Natural killer cell treated with Interleukin-12 subunit alpha and Interleukin-12 subunit beta and Interleukin-15 and Interleukin-18, amount 100 ng/mL, for 72 hours (primary cell): Measurements from ENCODE around the gene YIF1A. TPM values are rescaled to one million over a fixed set of nuclear protein-coding genes. Genes with fewer than 3 reads are reported as not detected.
A peak's percentile ranks its signal among the peaks of the same experiment; 100 is the strongest.

ENCODE experiments used
- ATAC-seq, 2 donors: fragments of 150-1000 bp; cut with Tn5 transposase in 1 of 2; sonication (Bioruptor Pico), chemical (Tn5 transposase) in 1 of 2; 2 replicates each; pipeline ENCODE4 v1.10.0; 2021
- DNase-seq: peaks from one replicate; pipeline ENCODE4 v3.0.0; 2022; ENCODE audit warnings: low spot score
- H3K27ac Mint-ChIP-seq, 2 donors: 1 replicate in 1 of 2; 2 replicates in 1 of 2; pipeline ENCODE4 v1.8.0; 2022; ENCODE audit warnings: mixed read lengths in 2 of 2, mild to moderate bottlenecking in 1 of 2, moderate library complexity in 1 of 2
- H3K27me3 Mint-ChIP-seq, 2 donors: 1 replicate in 1 of 2; 2 replicates in 1 of 2; pipeline ENCODE4 v1.8.0; 2022; ENCODE audit warnings: mixed read lengths in 2 of 2
- H3K36me3 Mint-ChIP-seq: one replicate; pipeline ENCODE4 v1.8.0; 2022; ENCODE audit warnings: mixed read lengths
- H3K4me1 Mint-ChIP-seq, 2 donors: 1 replicate in 1 of 2; 2 replicates in 1 of 2; pipeline ENCODE4 v1.8.0; 2022; ENCODE audit warnings: low read depth in 2 of 2, mixed read lengths in 2 of 2, mild to moderate bottlenecking in 1 of 2
- H3K4me3 Mint-ChIP-seq: one replicate; pipeline ENCODE4 v1.8.0; 2022; ENCODE audit warnings: mixed read lengths
- H3K9me3 Mint-ChIP-seq: 2 replicates; pipeline ENCODE4 v1.8.0; 2022; ENCODE audit warnings: mixed read lengths
- total RNA-seq, 2 donors: library from RNA; stranded (reverse); gene quantifications; one replicate each; pipeline ENCODE4 v1.2.3, GENCODE V29; 2022

YIF1A gene
- total RNA-seq, 2 donors from 2014 or later: 62.7 to 76.1 TPM

DNA sequence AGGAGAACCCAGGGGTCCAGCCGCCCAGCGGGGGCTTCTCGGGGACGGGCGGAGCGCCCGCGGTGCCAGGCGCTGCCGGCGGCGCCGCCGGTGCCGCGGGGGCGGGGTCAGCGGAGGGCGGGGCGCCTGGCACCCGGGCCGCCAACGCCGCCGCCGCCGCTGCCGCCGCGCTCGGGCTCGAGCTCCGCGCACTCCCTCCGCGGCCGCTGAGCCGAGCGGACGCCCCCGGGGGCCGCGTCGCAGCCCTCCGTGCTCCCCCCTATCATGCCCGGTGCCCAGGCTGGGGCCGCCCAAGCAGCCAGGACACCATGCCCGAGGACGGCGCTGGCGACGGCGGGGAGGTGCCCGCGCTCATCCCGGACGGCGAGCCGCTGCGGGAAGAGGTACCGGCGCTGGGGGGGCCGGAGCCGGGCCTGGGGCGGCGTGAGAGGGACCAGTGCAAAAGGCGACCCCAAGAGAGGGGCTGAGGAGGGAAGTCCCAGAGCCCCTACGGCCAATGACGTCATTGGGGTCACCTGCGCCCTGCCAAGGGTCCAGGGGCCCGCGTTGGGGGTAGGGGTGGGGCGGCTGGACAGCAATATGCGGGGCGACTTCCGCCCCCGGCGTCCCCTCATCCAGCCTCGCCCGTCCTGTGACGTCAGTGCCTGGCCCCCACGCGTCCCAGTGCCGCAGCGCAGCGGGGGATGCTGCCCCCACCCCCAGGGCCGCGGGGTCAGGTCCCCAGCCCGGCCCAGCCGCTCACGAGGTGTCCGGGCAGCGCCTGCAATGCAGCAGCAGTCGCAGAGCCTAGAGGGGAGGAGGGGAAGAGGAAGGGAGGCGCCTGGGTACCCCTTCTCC lies 3.0 kb upstream of the YIF1A start, which contains the start of gene TMEM151A:
TMEM151A (plus strand) TSS at position 189 of the 837 bp plus-strand sequence; CDS start at position 309, 120 bp downstream.
- ATAC-seq (no peak), DNase-seq (no peak)
- Mint-ChIP-seq H3K27me3 (peaks cover 22 to 25% of the 10 kb centered on the region in 2 donors), H3K4me1 (peaks cover 25 to 29% of the 10 kb centered on the region in 2 donors), H3K4me3 (peak within 1 kb of the TSS; percentile 90), H3K27ac (peak within 1 kb of the TSS in 1 of 2 donors; percentile 85), H3K36me3 (no peaks in the 10 kb centered on the region), H3K9me3 (no peaks in the 10 kb centered on the region)

- Mint-ChIP-seq H3K9me3 (no peaks in the 10 kb centered on the region), H3K36me3 (no peaks in the 10 kb centered on the region), H3K27ac (peak overlapping the region in 1 of 2 donors; percentile 85), H3K4me3 (peak overlapping the region; percentile 90), H3K27me3 (peaks cover 22 to 23% of the 10 kb centered on the region in 2 donors), H3K4me1 (peaks cover 29% of the 10 kb centered on the region in 2 donors)
- ATAC-seq: no peak
- DNase-seq: no peak
Observed at GRCh38 chr11:66291303-66291705, 2.4 kb upstream of the YIF1A start.

DNA sequence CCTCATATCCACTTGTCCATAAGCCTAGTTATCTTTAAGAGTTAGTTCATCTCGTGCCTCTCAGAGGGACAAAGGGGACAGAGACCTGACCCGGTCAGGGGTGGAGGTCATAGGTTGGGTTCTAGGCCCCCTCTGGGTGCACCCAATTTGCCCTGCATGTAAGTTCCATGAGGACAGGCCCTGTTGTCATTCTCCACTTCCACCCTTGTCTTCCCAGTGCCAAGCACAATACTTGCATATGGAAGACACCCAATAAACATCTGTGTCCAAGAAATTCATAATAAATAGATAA lies 1.3 kb upstream of the YIF1A start:
- H3K4me1 Mint-ChIP-seq: peaks cover 29% of the 10 kb centered on the region in 2 donors
- no peaks in the 10 kb centered on the region for H3K9me3 Mint-ChIP-seq
- no peak for DNase-seq
- H3K4me3 Mint-ChIP-seq: peak overlapping the region; percentile 90
- no peaks in the 10 kb centered on the region for H3K36me3 Mint-ChIP-seq
- H3K27me3 Mint-ChIP-seq: peaks cover 21 to 22% of the 10 kb centered on the region in 2 donors
- peak overlapping the region in 1 of 2 donors; percentile 85 for H3K27ac Mint-ChIP-seq
- no peak for ATAC-seq

- H3K36me3 Mint-ChIP-seq: no peaks in the 10 kb centered on the region
- peak overlapping the region; percentile 68 to 85 for H3K27ac Mint-ChIP-seq
- peak overlapping the region; percentile 90 for H3K4me3 Mint-ChIP-seq
- H3K9me3 Mint-ChIP-seq: no peaks in the 10 kb centered on the region
- peaks cover 21 to 22% of the 10 kb centered on the region in 2 donors for H3K27me3 Mint-ChIP-seq
- peak; percentile 74 to 79 for ATAC-seq
- H3K4me1 Mint-ChIP-seq: peaks cover 29% of the 10 kb centered on the region in 2 donors
- DNase-seq: peak; percentile 87
Observed at GRCh38 chr11:66289548-66290329, 796 bp upstream of the YIF1A start.

GRCh38 chr11:66287889-66288670 lies 863 bp downstream of the YIF1A start:
- Mint-ChIP-seq H3K4me3 (peak overlapping the region; percentile 90), H3K27me3 (peaks cover 13 to 15% of the 10 kb centered on the region in 2 donors), H3K36me3 (no peaks in the 10 kb centered on the region), H3K27ac (peak overlapping the region; percentile 68 to 85), H3K9me3 (no peaks in the 10 kb centered on the region), H3K4me1 (peaks cover 29 to 31% of the 10 kb centered on the region in 2 donors)
- DNase-seq (no peak), ATAC-seq (no peak)

DNA sequence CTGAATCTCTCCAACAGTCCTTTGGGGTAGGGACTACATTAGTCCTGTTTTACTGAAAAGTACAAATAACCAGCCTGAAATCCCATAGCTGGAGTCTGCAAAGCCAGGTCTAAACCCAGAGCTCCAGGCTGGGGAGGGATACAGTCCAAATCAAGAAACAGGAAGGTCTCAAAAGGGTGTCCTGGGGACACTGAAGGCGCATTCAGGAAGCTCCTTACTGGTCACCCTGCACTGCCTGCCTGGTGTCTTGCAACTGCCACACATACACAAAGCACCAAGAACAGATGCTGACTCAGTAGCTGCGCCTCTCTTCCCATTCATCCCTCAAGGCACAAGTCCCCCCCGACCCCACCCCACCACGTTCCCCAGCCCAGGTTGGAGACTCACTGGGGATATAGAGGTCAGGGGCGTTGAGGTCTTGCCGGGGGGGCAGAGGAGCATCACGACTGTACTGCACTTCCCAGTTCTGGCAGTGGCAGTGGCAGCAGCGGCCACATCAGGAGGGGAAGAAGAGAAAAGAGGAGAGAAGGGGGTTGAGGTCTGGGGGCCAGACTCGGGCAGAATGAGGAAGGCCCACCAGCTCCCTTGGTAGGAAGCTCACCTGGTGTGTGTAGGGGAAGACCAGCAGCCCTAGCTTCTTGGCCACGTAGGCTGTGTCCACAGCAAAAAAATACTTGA lies 1.6 kb downstream of the YIF1A start:
- ATAC-seq (no peak), DNase-seq (no peak)
- peaks cover 27 to 29% of the 10 kb centered on the region in 2 donors for H3K4me1 Mint-ChIP-seq
- H3K36me3 Mint-ChIP-seq: no peaks in the 10 kb centered on the region
- H3K4me3 Mint-ChIP-seq: peak overlapping the region; percentile 66
- H3K27ac Mint-ChIP-seq: no peak overlapping the region
- H3K9me3 Mint-ChIP-seq: no peaks in the 10 kb centered on the region
- peaks cover 6 to 8% of the 10 kb centered on the region in 2 donors for H3K27me3 Mint-ChIP-seq

DNA sequence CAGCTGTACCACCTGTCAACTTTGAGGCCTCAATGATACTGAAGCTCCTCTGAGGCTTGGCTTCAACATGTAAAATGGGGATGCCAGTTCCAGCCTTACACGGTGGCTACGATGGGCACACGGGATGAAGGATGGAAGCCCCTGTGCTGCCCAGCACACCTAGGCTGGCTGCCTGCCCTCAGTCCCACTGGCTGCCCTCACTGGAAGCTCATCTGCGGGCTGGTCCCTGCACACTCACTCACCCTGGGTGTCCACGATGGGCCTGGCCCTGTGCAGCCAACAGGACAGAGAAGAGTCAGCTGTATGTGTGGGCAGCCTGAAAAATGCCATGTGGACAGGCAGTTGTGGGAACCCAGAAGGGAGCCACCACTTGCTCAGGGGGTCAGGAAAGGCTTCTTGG lies 2.2 kb downstream of the YIF1A start:
- H3K27me3 Mint-ChIP-seq: peaks cover 6 to 8% of the 10 kb centered on the region in 2 donors
- H3K4me1 Mint-ChIP-seq: peaks cover 28 to 33% of the 10 kb centered on the region in 2 donors
- no peak for ATAC-seq
- H3K36me3 Mint-ChIP-seq: no peaks in the 10 kb centered on the region
- H3K27ac Mint-ChIP-seq: no peak overlapping the region
- H3K9me3 Mint-ChIP-seq: no peaks in the 10 kb centered on the region
- peak overlapping the region; percentile 66 for H3K4me3 Mint-ChIP-seq
- DNase-seq: no peak

DNA sequence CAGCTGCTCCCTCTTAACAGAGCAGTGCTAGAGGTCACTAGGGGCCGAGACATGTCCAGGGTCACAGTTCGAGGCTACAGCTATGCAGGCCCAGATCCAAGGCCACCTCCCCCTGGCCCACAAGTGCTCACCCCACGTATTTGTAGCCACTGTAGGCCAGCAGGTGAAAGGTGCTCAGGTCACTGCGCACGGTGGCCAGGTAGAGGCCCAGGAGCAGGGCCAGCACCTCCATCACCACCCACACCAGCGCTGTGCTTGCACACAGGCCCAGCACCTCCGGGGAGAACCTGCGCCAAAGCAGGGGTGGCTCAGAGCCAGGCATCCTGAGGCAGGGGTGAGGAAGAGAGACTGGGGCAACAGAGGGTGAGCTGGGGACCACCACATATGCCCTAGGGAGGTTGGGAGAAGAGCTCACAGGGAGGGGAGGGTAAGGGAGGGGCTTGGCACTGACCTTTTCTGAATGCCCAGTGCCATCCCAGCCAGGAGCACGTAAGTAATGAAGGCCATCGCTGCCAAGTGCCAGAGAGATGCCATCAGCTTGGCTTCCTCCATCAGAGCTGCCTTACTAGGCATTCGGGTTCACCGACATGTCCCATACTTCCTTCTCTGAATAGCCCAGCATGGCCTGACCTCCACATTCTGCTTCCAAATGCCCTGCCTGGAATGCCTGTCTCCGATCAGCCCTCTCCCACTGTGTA lies 3.5 kb downstream of the YIF1A start:
- no peak overlapping the region for H3K27ac Mint-ChIP-seq
- no peak for DNase-seq
- ATAC-seq: no peak
- peaks cover 24 to 37% of the 10 kb centered on the region in 2 donors for H3K4me1 Mint-ChIP-seq
- H3K4me3 Mint-ChIP-seq: no peak overlapping the region
- peaks cover 0 to 4% of the 10 kb centered on the region in 2 donors for H3K27me3 Mint-ChIP-seq
- no peaks in the 10 kb centered on the region for H3K36me3 Mint-ChIP-seq
- no peaks in the 10 kb centered on the region for H3K9me3 Mint-ChIP-seq

- peaks cover 0 to 5% of the 10 kb centered on the region in 2 donors for H3K27me3 Mint-ChIP-seq
- DNase-seq: no peak
- no peak overlapping the region for H3K27ac Mint-ChIP-seq
- ATAC-seq: no peak
- no peak overlapping the region for H3K4me3 Mint-ChIP-seq
- no peaks in the 10 kb centered on the region for H3K9me3 Mint-ChIP-seq
- H3K4me1 Mint-ChIP-seq: peaks cover 16 to 32% of the 10 kb centered on the region in 2 donors
- H3K36me3 Mint-ChIP-seq: no peaks in the 10 kb centered on the region
Observed at GRCh38 chr11:66284526-66285078, 4.3 kb downstream of the YIF1A start.

GRCh38 chr11:66283461-66284105 lies 5.4 kb downstream of the YIF1A start:
- H3K4me3 Mint-ChIP-seq: no peak overlapping the region
- DNase-seq (no peak), ATAC-seq (no peak)
- H3K36me3 Mint-ChIP-seq: no peaks in the 10 kb centered on the region
- H3K9me3 Mint-ChIP-seq: no peaks in the 10 kb centered on the region
- no peak overlapping the region for H3K27ac Mint-ChIP-seq
- H3K4me1 Mint-ChIP-seq: peaks cover 8 to 36% of the 10 kb centered on the region in 2 donors
- peaks cover 0 to 10% of the 10 kb centered on the region in 2 donors for H3K27me3 Mint-ChIP-seq

GRCh38 chr11:66282468-66283455 lies 6.2 kb downstream of the YIF1A start:
- no peaks in the 10 kb centered on the region for H3K9me3 Mint-ChIP-seq
- DNase-seq (peak; percentile 98), ATAC-seq (peak; percentile 90 to 91)
- H3K27ac Mint-ChIP-seq: no peak overlapping the region
- H3K27me3 Mint-ChIP-seq: peaks cover 0 to 10% of the 10 kb centered on the region in 2 donors
- no peaks in the 10 kb centered on the region for H3K36me3 Mint-ChIP-seq
- no peak overlapping the region for H3K4me3 Mint-ChIP-seq
- peaks cover 8 to 36% of the 10 kb centered on the region in 2 donors for H3K4me1 Mint-ChIP-seq
